HepG2 (cell line): ENCODE results near the gene IMPDH2. TPM values are rescaled to one million over a fixed set of nuclear protein-coding genes. Genes with fewer than 3 reads are reported as not detected.

Experiments
- AKNA ChIP-seq: sonication (generic); formaldehyde crosslinking; IDR thresholded peaks from 2 replicates; pipeline ENCODE4 v1.4.0; 2020; ENCODE audit warnings: missing genetic modification reagents, borderline replicate concordance
- ARID4A ChIP-seq: sonication (generic); formaldehyde crosslinking; IDR thresholded peaks from 2 replicates; pipeline ENCODE4 v1.5.0; 2020; ENCODE audit warnings: mild to moderate bottlenecking, missing genetic modification reagents, borderline replicate concordance
- ATF2 ChIP-seq: sonication (generic); formaldehyde crosslinking; IDR thresholded peaks from 2 replicates; pipeline ENCODE4 v1.4.0; 2020; ENCODE audit warnings: missing genetic modification reagents
- CBX2 ChIP-seq, 2 experiments: fragments of 200-600 bp in 1 of 2; sonication (generic); formaldehyde crosslinking in 1 of 2; IDR thresholded peaks; 2 replicates each; pipeline versions ENCODE4 v1.7.0 to v1.8.1; 2018 to 2022; ENCODE audit warnings: low read depth in 2 of 2, low read length in 1 of 2, mild to moderate bottlenecking in 1 of 2, missing genetic modification reagents in 1 of 2
- IKZF4 ChIP-seq: sonication (generic); formaldehyde crosslinking; IDR thresholded peaks from 2 replicates; pipeline ENCODE4 v1.5.1; 2020; ENCODE audit warnings: borderline replicate concordance, mild to moderate bottlenecking, low read depth, missing genetic modification reagents; ENCODE audit errors: not compliant biosample characterization
- MAX ChIP-seq: IDR thresholded peaks from 2 replicates; pipeline ENCODE4 v1.6.1; 2012; ENCODE audit warnings: inconsistent platforms
- MIXL1 ChIP-seq: IDR thresholded peaks from 2 replicates; pipeline ENCODE4 v1.6.1; 2016
- RBM39 ChIP-seq: fragments of 200-400 bp; formaldehyde crosslinking; IDR thresholded peaks from one replicate; pipeline ENCODE4 v1.6.1; 2018; ENCODE audit warnings: antibody characterized with exemption, mild to moderate bottlenecking, low read depth, low read length; ENCODE audit not compliant: poor library complexity, severe bottlenecking
- RNF2 ChIP-seq: fragments of 450-650 bp; conservative IDR thresholded peaks from 2 replicates; pipeline ENCODE4 v1.6.1; 2016; ENCODE audit warnings: low read depth
- TBX2 ChIP-seq: sonication (generic); formaldehyde crosslinking; IDR thresholded peaks from 2 replicates; pipeline ENCODE4 v1.5.0; 2020; ENCODE audit warnings: missing genetic modification reagents, mild to moderate bottlenecking, borderline replicate concordance
- USF2 ChIP-seq, 2 experiments: sonication (generic) in 1 of 2; formaldehyde crosslinking in 1 of 2; IDR thresholded peaks; 2 replicates each; pipeline versions ENCODE4 v1.5.1 to v1.6.1; 2011 to 2020; ENCODE audit warnings: borderline replicate concordance in 1 of 2, low read depth in 1 of 2, low read length in 1 of 2, mild to moderate bottlenecking in 1 of 2, missing genetic modification reagents in 1 of 2, moderate library complexity in 1 of 2
- ZNF180 ChIP-seq: sonication (generic); formaldehyde crosslinking; IDR thresholded peaks from 2 replicates; pipeline ENCODE4 v1.4.0; 2020; ENCODE audit warnings: low read depth, missing genetic modification reagents, borderline replicate concordance
- ZNF747 ChIP-seq: sonication (generic); formaldehyde crosslinking; IDR thresholded peaks from 2 replicates; pipeline ENCODE4 v1.8.1; 2023; ENCODE audit warnings: missing genetic modification reagents, mild to moderate bottlenecking, borderline replicate concordance
- polyA plus RNA-seq, 8 experiments: library from polyadenylated mRNA; depleted of rRNA in 3 of 8; stranded (reverse) in 7 of 8; unstranded in 1 of 8; fragments of >200 nt; fragmentation: Illumina TruSeq in 4 of 8; extraction: Trizol in 4 of 8; gene quantifications; 2 replicates each; pipeline versions ENCODE4 v1.2.1 to v1.2.3, GENCODE V29; 2011 to 2016; ENCODE audit warnings: low read depth in 4 of 8, missing spikeins in 1 of 8, mixed read lengths in 1 of 8; ENCODE audit not compliant: insufficient read depth in 1 of 8
- total RNA-seq, 5 experiments: library from RNA; depleted of rRNA; stranded (reverse); fragments of >200 nt; fragmentation: Illumina TruSeq; extraction: Trizol; gene quantifications; 2 replicates each; pipeline ENCODE4 v1.2.3, GENCODE V29; 2016; ENCODE audit warnings: low read depth in 1 of 5

IMPDH2 gene
- total and polyA plus RNA-seq, 2 of the 13 experiments (the other 11 are each of a cell fraction or from before 2014, with no cell fraction given): 248 to 260 TPM

GRCh38 chr3:49007068-49007770 is 22.0 kb downstream of the IMPDH2 start, which contains the start of gene WDR6 (continued):
- peak; percentile 72 for TF ChIP-seq ATF2 (CRISPR knock-in tag)
- TF ChIP-seq TBX2 (CRISPR knock-in tag): peak; percentile 84
- TF ChIP-seq ZNF747 (CRISPR knock-in tag): peak; percentile 94
- no peak for TF ChIP-seq AKNA (CRISPR knock-in tag)
- 0 out of 2 replicates have a peak, but pooled peaks have one; percentile 35 for TF ChIP-seq MIXL1
- TF ChIP-seq USF2 (IDR thresholded peaks at IDR 0.05; ENCODE audit: low read depth, low read length): peak; percentile 95
- peak; percentile 99; the same call in 1 of the 2 replicates for TF ChIP-seq USF2 (CRISPR knock-in tag; IDR thresholded peaks at IDR 0.05; ENCODE audit: borderline replicate concordance)
- TF ChIP-seq RNF2: peak; percentile 84
- peak; percentile 92; the same call in 1 of the 2 replicates for TF ChIP-seq ARID4A (CRISPR knock-in tag)
- peak; percentile 97 for TF ChIP-seq MAX
- TF ChIP-seq ZNF180 (CRISPR knock-in tag): 0 out of 2 replicates have a peak, but pooled peaks have one; percentile 47
- no peak for TF ChIP-seq CBX2 (IDR thresholded peaks at IDR 0.05; ENCODE audit: low read depth, low read length)
- TF ChIP-seq CBX2 (CRISPR knock-in tag; IDR thresholded peaks at IDR 0.05; ENCODE audit: low read depth): no peak
- peak; percentile 86 for TF ChIP-seq IKZF4 (CRISPR knock-in tag)
- TF ChIP-seq RBM39: peak; percentile 90
